NCI-H2107 (cell line): Measurements from ENCODE around the gene KRTAP12-3.
"Not testable (repeated sequence)": the region's sequence is repeated elsewhere in the genome, so short reads cannot be mapped to it uniquely, and the experiment has no call there.

Experiments
- DNase-seq: peaks from one replicate; lab custom pipeline; 2025; lab: John Stamatoyannopoulos, UW

The KRTAP12-3 gene

DNA sequence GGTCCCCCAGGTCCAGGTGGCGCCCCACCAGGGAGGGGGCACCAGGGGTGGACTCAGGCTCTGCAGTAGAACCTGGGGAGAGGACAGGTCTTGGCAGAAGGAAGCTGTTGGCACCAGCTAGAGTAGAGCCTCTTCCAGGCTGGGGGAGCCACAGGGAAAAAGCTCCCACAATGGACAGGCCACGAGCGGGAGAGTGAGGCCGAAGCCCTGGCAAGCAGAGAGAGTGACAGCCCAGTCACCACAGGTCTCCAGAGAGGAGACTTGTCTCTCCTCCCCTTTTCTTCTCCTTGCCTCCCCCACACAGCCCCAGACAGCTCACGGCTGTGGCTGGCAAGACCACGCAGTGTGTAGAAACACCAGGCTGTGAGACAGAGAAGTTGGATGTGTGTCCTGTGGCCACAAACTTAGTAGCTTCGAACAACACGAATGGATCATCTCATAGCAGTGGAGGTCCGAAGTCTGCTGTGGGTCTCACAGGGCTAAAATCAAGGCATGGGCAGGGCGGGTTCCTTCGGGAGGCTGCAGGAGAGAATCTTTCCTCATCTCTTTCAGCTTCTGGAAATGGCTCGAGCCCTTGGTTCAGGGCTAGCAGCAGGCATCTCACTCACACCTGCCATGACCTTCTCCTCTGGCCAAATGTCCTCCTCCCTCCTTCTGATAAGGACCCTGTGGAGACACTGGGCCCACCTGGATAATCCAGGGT, 6.6 kb upstream of the KRTAP12-3 start:
- DNase-seq = no peak

DNA sequence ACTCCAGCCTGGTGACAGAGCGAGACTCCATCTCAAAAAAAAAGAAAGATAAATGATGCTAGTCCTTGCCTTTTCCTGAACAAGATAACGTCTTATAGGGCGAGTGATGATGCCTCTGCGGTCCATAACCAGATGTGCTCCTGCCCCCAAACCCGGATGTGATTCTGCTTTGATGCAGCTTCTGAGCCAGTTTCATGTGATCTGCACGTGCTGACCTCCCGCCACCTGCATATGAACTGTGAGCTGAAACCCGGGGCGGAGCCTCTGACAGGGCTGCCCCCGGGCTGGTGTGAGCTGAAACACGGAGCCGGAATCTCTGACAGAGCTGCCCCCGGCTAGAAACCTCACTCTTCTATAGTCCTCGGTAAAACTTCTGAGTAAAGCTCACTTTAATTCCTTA, 4.6 kb upstream of the KRTAP12-3 start:
- no peak for DNase-seq

DNA sequence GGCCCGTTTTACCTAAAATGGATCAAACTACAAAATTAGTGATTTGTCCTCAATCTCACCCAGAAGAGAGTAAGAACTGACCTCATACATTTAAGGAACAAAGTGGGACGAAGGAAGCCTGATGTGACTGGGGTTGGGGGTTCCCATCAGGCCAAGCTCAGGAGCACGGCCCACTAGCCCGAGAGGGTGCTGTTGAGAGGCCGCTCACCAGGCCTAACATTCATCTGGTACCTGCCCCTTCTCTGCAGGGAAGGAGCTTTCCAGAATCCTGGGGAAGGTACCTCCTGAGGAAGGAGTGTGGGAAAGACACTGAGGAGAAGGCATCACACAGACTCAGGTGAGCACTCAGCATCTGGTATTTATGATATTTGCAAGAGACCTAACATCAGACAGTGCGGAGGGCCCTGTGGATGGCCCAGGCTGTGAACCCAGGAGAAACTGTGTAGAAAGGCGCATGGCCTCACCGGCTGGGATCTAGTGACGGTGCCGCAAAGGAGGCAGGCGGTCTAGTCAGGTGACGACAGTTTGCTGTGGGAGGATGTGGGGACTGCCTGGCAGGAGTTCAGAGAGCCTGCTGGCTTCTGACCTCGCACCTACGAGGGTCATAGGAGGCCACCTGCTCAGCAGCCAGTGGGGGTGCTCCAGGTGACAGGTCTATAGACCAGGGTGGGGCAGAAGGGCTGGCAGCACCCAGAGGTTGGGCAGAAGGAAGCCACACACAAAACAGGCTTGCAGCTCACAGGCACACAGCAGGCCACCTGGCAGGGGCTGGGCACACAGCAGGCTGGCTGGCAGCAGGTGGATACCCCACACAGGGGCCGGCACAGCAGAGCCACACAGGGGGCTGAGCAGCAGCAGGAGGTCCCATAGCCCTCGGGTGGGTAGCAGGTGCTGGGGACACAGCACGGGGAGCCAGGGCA, 3.8 kb upstream of the KRTAP12-3 start:
- DNase-seq = no peak

DNA sequence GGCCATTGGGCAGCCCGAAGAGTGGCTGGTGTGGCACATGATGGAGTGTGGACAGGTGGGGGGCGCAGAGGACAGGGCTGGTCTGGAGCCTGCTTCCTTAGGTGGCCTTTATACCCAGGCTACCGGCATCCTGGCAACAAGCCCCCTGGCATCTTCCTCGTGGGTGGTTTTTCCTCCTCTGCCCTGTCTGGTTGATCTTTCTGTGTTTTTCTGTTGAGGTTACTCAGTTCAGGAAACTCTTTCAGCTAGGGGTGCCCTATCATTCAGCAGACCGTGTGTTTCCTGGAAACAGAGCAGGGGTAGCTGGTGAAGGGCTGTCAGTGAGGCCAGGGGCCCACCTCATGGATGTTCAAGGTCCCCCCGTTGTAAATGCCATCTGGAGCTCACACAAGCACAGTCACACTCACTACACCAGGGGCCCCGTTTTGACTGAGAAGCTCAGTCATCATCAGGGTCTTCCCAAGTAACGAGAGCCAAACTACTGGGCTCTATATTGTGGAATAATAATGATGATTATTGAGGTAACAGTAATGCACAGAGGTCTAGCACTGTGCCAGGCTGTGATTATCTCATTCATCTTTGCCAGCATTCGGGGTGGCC, 3.1 kb upstream of the KRTAP12-3 start, which contains the start of gene KRTAP12-4:
Gene KRTAP12-4, minus strand, starts transcription at position 84 of the 600 bp plus-strand sequence. Its CDS starts 45 bp downstream, at position 39.
- no peak for DNase-seq

DNA sequence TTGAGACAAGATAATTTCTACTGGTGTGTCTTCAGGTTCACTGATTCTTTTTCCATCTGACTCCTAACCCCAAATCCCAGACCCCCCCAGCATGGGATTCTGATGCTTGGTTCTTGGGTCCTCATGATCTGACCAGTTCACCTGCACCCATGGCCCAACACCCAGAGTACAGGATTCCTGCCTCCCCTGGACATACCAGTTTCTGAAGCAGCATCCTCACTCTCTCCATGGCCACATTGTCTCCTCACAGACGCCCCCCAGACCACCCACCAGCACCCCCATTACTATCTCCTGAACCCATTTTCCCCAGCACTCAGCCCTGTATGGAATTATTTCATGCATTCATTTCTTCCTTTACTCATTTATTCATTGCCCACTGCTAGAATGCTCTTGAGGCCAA, 864 bp upstream of the KRTAP12-3 start:
- no peak for DNase-seq

DNA sequence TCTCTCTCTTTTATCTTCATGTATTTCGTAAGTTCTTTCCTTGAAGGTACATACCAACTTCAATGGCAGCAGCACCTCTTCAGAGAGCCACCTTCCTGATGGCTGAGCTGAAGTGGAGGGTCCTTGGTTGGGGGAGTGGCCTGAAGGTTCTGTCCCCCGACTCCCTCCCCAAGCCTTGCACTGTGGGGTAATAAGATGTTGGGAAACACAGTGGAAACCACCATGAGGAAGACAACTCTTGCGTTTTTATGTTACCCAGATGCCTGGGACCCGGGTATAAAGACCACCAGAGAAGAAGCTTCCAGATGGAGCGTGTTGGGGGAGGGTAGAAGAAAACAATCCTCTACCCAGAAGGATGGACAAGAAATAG, 794 bp downstream of the KRTAP12-3 start:
- no peak for DNase-seq

DNA sequence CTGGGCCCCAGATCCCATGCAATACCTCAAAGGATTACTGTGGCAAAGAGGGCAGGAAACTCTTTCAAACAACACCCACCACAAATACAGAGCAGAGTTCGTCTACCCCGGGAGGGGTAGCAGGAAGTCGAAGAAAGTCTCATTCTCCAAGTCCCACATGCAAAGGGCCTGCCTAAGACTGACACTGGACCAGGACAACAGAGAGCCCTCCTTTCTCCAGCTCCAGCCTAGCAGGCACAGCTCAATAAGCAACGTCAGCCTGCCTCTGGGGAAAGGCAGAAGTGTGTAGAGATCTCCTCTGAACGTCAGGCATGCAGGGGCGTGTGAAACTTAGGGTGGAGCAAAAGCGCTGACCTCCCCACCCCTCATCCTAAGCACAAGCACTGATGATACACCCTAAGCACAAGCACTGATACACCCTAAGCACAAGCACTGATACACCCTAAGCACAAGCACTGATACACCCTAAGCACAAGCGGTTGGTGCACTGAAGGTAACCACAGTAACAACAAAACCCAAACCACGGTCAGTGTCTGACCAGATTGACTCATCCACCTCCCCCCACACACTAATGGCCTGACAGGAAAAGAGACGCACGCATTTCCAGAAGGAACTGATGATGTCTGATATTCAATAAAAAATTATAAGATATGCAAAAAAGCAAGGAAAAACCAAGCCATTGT, 1.3 kb downstream of the KRTAP12-3 start:
- no peak for DNase-seq

DNA sequence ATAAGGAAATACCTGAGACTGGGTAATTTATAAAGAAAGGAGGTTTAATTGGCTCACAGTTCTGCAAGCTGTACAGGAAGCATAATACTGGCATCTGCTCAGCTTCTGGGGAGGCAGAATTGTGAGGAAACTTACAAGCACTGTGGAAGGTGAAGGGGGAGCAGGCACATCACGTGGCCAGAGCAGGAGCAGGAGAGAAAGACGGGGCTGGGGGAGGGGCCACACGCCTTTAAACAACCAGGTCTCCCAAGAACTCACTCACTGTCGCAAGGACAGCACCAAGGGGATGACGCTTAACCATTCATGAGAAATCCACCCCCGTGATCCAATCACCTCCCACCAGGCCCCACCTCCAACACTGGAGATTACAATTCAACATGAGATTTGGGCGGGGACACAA, 3.8 kb downstream of the KRTAP12-3 start:
- DNase-seq = not testable (repeated sequence)

DNA sequence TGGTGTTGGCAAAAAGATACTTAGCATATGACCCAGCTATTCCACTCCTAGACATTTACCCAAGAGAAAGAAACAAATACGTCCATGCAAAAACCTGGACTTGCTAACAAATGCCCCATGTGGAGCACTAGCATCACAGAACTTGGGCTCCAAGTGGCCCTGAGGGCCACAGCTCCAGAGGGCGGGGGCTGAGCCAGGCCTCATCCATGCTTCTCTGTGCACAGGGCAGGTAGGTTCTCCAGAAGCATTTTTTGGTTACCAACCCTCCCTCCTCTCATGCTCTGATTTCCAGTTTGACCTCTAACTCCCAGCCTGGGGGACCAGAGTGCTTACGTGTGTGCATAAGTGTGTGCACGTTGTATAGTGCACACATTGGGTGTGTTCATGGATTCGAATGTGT, 7.0 kb downstream of the KRTAP12-3 start:
- no peak for DNase-seq

DNA sequence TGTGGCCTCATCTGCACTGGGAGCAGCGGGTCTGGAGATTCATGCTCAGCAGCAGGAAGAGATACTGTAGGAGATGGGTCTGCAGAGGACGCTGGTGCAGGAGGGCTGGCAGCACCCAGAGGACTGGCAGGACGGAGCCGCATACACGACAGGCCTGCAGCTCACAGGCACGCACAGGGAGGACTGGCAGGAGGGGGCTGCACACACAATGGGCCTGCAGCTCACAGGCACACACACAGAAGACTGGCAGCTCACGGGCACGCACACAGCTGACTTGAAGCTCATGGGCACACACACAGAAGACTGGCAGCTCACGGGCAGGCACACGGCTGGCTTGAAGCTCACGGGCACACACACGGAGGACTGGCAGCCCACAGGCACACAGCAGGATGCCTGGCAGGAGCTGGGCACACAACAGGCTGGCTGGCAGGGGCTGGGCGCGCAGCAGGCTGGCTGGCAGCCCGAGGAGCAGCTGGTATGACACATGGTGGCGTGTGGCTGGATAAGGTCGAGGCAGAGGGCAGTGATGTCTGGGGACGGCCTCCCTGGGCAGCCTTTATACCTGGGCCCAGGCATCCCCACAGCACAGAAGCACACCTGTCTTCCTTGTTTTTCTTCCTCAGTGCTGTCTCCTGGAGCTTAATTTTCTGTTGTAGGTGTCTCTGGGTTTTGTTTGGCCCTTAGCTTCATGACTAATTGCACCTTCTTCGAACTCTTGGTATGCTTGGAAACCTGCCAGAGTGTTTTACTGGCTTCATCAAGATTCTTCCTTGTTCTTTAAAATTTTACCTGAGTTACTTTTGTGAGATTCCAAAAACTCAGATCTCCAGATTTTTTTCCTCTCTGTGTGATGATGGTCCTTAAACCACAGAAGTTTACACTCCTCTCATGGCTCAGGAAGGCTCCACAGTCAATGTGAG, 8.9 kb downstream of the KRTAP12-3 start, which contains the start of gene KRTAP12-2:
Gene KRTAP12-2, minus strand, starts transcription at position 527 of the 920 bp plus-strand sequence. Its CDS starts 41 bp downstream, at position 486.
- no peak for DNase-seq

DNA sequence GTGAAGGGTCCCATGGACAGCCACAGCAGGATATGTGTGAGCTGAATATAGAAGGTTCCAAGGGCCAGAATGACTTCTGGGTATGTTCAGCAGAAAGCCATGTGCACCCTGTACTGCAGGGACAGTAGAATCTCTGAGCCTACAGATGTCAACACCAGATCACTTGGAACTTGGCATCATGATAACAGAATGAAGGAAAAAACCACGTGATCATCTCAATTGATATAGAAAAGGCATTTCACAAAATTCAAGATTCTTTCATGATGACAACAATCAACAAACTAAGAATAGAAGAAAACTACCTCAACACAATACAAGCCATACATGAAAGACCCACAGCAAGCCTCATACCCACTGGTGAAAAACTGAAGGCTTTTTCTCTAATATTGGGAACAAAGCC, 9.9 kb downstream of the KRTAP12-3 start:
- no peak for DNase-seq

DNA sequence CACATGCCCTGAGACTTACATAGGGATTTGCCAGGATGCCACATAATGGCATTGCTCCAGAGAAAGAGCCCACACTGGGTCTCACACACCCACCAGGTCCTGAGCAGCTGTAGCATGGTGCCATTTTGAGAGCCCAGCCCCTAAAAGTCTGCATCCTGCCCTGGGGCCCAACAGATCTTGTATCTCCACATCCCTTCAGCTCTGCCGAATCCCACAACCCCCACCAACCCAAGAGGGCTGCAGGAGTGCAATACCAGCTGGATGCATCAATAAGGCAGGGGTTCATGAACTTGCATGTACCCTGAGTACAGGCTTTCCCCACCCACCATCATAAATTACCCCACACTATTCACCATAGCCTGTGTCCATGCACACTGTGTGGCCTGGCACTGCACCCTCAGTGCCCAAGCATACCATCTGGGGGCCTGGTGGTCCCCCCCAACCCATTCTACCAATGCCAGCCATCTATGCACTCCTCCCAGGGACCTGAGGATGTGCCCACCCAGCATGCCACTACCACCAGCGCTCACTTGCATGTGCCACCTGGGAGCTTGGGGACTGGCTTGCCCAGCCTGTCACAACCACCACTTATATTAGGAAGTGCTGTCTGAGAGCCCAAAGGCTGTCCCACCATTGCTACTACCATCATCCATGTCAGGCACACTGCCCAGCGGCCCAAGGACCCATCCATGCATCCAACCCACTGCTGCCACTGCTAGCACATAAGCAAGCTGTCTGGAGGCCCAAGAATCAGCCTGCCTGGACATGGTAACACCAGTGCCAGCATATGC, 13.1 kb downstream of the KRTAP12-3 start:
- no peak for DNase-seq

DNA sequence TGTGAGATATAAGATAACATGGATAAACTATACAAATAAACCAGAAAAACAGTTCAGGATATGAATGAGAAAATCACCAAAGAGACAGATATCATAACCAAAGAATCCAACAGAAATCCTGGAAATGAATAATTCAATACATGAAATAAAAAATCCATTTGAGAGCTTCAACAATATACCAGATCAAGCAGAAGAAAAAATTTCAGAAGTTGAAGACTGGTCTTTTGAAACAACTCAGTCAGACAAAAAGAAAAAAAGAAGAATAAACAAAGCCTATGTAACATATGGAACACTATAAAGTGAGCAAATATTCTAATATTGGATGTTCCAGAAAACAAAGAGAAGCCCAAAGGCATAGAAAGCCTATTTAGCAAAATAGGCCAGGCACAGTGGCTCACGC, 14.2 kb downstream of the KRTAP12-3 start:
- no peak for DNase-seq

DNA sequence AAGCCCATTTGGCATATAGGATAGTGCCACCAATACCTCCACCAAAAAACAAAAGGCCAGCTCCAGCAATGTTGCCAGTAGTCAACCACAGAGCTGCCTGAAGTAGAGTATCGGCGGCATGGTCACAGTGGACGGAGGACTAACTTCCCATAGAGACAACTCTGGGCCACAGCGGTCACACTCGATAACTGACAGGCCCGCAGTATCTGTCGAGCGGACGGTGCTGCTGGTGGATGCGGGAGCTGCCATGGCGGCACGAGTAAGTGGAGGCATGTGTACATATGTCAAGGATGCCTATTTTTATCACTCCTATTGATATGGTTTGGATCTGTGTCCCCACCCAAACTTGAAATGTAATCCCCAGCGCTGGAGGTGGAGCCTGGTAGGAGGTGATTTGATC, 20.1 kb downstream of the KRTAP12-3 start:
- DNase-seq = no peak

DNA sequence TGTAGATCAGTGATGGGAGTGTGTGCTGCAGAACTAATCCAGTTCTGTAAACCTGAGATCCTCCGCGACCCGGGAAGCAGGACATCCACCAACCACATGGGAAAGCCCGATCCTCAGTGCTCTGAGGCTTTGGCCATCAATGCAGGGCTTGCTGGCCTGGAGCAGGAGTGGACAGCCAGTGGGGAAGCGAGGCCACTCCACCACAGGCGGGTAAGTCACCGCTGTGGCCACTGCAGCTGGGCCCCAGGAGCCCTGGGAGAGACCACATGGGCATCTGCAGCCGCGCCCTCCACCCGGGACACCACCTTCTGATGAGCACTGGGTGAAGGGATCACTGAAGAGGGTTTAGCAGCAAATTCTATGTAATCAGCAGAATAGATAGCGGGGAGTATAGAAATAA, 23.4 kb downstream of the KRTAP12-3 start:
- DNase-seq = no peak

DNA sequence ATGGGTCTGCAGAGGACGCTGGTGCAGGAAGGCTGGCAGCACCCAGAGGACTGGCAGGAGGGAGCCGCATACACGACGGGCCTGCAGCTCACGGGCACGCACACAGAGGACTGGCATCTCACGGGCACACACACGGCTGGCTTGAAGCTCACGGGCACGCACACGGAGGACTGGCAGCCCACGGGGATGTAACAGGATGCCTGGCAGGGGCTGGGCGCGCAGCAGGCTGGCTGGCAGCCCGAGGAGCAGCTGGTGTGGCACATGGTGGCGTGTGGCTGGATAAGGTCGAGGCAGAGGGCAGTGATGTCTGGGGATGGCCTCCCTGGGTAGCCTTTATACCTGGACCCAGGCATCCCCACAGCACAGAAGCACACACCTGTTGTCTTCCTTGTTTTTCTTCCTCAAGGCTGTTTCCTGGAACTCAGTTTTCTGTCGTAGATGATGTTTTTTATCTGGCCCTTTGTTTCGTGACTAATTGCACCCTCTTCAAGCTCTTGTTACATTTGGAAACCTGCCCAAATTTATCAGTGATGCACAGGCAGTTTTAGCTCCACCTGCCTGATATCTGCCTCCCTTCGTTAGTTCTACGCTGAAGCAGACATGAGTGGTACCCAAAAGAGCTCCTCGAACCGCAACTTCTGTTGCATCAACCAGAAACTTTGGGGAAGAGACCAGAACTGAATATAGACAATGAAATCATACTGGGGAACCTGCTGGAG, 24.3 kb downstream of the KRTAP12-3 start, which contains the start of gene KRTAP12-1:
Gene KRTAP12-1, minus strand, starts transcription at position 303 of the 719 bp plus-strand sequence. Its CDS starts 40 bp downstream, at position 263.
- peak; percentile 83 for DNase-seq

DNA sequence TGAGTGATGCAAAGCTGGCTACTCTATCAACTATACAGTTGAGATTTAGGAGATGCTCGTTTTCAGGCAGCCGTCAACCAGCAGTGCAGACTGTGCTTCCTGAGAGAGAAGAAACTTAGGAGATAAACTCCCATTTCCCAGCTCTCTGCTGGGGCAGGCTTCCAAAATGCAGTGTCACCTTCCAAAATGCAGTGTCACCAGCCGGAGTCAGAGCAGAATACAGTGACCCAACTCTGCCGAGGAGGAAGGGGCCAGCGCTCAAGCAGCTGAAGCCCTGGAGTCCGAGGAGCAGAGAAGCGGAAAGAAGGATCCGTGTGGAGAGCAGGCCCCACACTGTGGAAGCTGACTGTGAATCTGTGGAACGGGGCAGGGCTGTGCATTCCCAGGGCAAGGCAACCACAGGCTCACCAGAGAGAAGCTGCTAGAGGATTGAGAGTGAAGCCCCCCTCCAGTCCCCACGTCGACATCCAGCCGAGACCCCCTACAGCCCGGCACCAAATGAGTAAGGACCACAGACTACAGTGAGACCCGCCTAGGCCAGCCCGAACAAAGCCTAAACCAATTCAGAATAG, 24.9 kb downstream of the KRTAP12-3 start:
- no peak for DNase-seq

DNA sequence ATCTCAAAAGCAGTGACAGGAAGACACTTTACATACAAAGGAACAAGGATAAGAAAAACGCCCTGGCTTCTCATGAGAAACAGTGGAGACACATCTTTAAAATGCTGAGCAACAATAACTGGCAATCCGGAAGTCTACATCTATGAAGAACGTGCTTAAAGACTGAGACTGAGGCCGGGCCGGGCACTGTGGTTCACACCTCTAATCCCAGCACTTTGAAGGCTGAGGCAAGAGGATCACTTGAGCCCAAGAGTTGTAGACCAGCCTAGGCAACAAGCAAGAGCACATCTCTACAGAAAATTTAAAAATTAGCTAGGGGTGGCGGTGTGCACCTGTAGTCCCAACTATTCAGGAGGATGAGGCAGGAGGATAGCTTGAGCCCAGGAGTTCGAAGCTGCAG, 26.3 kb downstream of the KRTAP12-3 start:
- no peak for DNase-seq

DNA sequence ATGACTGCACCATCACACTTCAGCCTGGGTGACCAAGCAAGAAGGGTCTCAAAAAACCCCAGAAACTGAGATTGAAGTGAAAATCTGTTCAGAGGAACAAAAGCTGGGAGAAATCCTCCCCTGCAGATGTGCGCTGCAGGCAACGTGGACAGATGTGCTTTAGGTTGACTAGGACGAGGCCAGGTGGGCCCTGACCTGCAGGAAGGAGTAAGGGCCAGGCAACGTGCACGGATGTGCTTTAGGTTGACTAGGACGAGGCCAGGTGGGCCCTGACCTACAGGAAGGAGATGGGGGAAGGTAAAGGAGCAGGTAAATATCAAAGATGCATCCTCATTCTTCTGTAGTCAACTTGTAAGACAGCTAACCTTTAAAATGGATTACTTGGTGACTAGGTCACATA, 26.8 kb downstream of the KRTAP12-3 start:
- no peak for DNase-seq
